ENCODE results near the gene FUNDC2.

Gene FUNDC2

DNA sequence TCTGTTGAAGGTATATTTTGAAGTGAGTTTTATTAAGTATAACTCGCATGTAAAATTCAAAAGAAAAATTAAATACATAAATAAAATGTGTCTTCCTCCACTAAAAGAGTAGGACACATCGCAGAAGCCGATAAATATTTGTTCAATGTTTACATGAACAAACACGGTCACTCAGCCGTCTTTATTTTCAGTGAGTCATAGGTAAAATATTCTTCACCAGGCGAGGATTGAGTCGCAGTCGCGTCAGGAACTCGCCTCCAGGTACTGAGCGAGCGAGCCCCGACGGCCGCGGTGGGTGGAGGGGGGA, 271 bp upstream of the FUNDC2 start:
- no peak for DNase-seq

GRCh38 chrX:155027509-155028066, 944 bp downstream of the FUNDC2 start:
- DNase-seq, result no peak

GRCh38 chrX:155028129-155028528, 1.5 kb downstream of the FUNDC2 start:
- DNase-seq, result no peak

- no peak for DNase-seq
These were observed 2.2 kb downstream of the FUNDC2 start for GRCh38 chrX:155028877-155029291.

- DNase-seq, result no peak
These were observed 5.0 kb downstream of the FUNDC2 start for GRCh38 chrX:155031657-155032056.

- DNase-seq, result no peak
These were observed 9.0 kb downstream of the FUNDC2 start for GRCh38 chrX:155035688-155036087.

DNA sequence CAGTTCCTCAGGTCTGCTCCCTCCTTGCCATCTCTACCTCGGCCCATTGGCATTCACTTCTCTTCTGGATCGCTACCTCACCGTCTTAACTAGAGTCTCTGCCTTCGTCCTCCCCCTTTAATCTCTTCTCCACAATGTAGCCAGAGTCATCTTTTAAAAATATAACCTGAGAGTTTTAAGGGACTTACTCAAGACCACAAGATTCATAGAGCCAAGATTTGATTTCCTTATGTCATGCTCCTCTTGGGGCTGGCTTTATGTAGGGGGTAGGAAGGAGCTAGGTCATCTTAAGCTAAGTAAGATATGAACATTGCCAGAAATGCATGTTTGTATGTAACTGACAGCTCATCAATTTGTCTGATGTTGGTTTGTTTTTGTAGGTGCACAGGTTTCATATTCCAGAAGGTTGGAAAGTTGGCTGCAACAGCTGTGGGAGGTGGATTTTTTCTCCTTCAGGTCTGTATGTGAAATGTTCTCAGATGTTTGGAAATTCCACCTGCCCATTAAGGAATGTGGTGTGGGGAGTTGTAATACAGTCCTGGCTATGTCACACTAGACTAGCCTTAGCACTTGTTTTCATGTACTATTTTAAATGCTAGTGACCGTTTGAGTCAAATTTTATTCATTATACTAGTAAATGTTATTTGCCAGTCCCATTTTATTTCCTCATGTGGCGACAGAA, 19.6 kb downstream of the FUNDC2 start:
- no peak for DNase-seq

GRCh38 chrX:155046811-155047528, 20.3 kb downstream of the FUNDC2 start:
- no peak for DNase-seq

GRCh38 chrX:155048977-155049619, 22.5 kb downstream of the FUNDC2 start:
- peak; percentile 1 for DNase-seq

GRCh38 chrX:155052738-155053498, 26.3 kb downstream of the FUNDC2 start:
- no peak for DNase-seq

GRCh38 chrX:155053656-155054055, 27.0 kb downstream of the FUNDC2 start:
- DNase-seq, result no peak

- no peak for DNase-seq
These were observed 27.6 kb downstream of the FUNDC2 start for GRCh38 chrX:155054255-155054654.

DNA sequence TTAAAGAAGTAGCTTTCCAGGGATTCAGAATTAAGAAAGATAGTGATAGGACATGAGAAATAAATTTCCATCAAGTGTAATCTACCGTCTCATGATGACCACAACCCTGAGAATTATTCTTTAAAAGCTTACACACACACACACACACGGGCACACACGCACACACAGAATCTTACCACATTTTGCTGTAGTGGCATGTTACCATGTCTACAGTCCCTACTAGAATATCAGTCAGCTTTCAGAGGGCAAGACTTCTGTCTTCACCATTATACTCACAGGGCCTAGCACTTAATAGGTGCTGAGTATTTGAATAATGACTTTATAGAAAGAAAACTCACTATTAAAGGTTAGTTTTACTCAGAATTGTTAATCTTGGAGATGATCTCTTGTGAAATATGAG, 28.9 kb downstream of the FUNDC2 start:
- no peak for DNase-seq

DNA sequence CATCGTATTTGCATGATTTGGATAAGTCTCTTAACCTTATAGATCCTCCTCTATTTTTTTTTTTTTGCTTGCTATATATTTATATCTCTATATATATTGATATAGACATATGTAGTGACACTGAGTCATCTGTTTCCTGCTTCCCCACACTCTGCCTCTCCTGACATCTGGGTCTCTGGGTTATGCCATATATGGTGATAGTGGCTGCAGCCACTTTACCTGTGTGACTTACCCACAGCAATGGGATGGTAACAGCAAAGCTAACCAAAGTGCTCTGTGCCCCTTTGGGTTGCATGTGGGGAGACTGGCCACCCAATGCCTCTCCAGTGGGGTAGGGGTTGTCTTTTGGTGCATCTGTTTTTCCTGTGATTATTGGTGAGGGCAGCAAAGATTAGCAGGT, 29.8 kb downstream of the FUNDC2 start:
- DNase-seq, result no peak

- DNase-seq, result peak; percentile 12
These were observed 30.5 kb downstream of the FUNDC2 start for GRCh38 chrX:155056877-155057792.

- DNase-seq, result no peak
These were observed 35.1 kb downstream of the FUNDC2 start for GRCh38 chrX:155061760-155062159.

DNA sequence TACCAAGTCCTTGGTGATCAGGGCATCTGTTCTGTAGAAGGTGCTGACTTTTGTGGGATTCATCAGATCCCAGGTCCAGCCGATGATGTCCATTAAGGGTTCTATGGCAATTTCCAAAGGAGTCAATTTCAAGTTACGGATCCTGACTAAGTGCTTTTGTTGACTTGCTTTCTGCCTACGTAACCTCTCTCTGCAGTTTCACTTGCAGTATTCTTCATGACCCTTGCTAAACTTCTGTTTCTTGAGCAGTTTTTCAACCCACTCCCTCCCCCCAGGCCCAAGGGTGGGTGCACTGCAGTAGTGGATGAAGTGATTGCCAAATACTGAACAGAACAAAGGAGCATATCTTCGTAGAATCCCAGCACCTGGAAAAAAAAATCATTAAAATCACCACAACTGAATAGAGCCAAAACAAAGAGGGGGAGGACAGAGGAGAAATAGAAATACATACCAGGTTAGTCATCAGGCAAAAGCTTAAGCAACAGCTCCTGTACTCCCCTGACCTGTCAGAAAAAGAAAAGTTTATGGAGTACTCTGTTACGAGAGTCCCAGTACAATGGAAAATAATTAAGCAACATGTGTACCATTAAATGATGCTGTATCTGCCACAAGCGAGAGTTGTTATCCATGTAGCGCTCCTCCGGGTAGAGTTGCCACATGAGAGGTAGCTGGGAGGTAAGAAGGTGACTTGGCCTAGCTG, 38.5 kb downstream of the FUNDC2 start:
- DNase-seq, result no peak

- no peak for DNase-seq
These were observed 41.5 kb downstream of the FUNDC2 start for GRCh38 chrX:155068165-155068564.

DNA sequence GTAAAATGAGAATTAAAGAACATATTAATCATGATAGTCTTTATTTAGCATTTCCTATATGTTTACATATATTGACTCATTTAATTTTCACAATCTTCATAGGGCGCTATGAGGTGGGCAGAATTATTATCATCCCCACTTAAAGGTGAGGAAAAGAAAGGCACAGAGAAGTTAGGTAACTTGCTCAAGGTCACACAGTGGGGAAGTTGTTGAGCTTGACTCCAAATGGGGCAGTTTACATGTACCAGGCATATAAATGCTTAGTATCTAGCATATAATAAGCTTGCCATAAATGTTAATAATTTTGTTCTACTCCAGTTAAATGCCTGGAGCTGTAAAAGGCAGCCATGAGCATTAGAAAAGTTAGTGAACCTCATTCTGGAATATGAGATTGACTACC, 42.8 kb downstream of the FUNDC2 start:
- DNase-seq, result no peak

GRCh38 chrX:155070038-155070437, 43.4 kb downstream of the FUNDC2 start:
- DNase-seq, result no peak

DNA sequence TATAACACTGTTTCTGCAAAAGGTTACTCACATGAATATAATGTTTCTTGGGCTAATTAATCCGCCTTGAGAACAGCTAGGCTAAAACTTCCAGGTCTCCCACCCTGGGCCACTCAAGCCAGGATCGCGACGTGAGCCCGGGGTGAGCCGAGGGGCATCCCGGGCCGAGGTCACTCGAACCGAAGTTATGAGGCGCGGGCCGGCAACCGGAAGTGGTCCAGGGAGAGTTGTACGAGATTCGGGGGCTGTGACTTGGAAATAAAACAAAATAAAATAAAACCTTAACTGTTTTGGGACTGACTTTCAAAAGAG, 44.0 kb downstream of the FUNDC2 start:
- DNase-seq, result no peak

Measured in stimulated activated naive CD4-positive, alpha-beta T cell treated with Interleukin-2 at 50 U/mL for 16 hours (primary cell).